GM23248 (cell line): ENCODE measurements around the gene PPP2R5C.

Experiments used
- EZH2 ChIP-seq: fragments of 200-600 bp; sonication (generic); IDR thresholded peaks from 2 replicates; pipeline ENCODE4 v1.6.1; 2018; ENCODE audit warnings: antibody characterized with exemption, mild to moderate bottlenecking; ENCODE audit not compliant: insufficient read depth, poor library complexity, severe bottlenecking
- EZH2phosphoT487 ChIP-seq: fragments of 200-600 bp; sonication (generic); IDR thresholded peaks from 2 replicates; pipeline ENCODE4 v1.6.1; 2018; ENCODE audit warnings: antibody characterized with exemption, moderate library complexity, mild to moderate bottlenecking, low read depth; ENCODE audit not compliant: insufficient read depth

GRCh38 chr14:101821528-101821927 is 60.0 kb downstream of the PPP2R5C start:
- TF ChIP-seq EZH2: no peak
- no peak for TF ChIP-seq EZH2phosphoT487
